DMS 273 (cell line): ENCODE measurements around the gene ARHGAP10.

ENCODE experiments used
- DNase-seq: peaks from one replicate; lab custom pipeline; 2025; ENCODE audit not compliant: unreplicated experiment; lab: John Stamatoyannopoulos, UW

The ARHGAP10 gene

GRCh38 chr4:147943159-147943638, 211.3 kb downstream of the ARHGAP10 start:
- no peak for DNase-seq

GRCh38 chr4:147944249-147944648, 212.4 kb downstream of the ARHGAP10 start:
- no peak for DNase-seq

GRCh38 chr4:147944670-147945260, 212.9 kb downstream of the ARHGAP10 start:
- no peak for DNase-seq

GRCh38 chr4:147948336-147948735, 216.4 kb downstream of the ARHGAP10 start:
- no peak for DNase-seq

GRCh38 chr4:147950261-147950660, 218.4 kb downstream of the ARHGAP10 start:
- no peak for DNase-seq

- DNase-seq, result no peak
Measured at GRCh38 chr4:147950841-147951240, 219.0 kb downstream of the ARHGAP10 start.

- no peak for DNase-seq
Measured at GRCh38 chr4:147954850-147955249, 223.0 kb downstream of the ARHGAP10 start.

- DNase-seq, result no peak
Measured at GRCh38 chr4:147955827-147956558, 224.1 kb downstream of the ARHGAP10 start.

GRCh38 chr4:147957446-147957845, 225.6 kb downstream of the ARHGAP10 start:
- DNase-seq, result no peak

GRCh38 chr4:147958057-147958456, 226.2 kb downstream of the ARHGAP10 start:
- DNase-seq, result no peak

GRCh38 chr4:147958489-147959065, 226.7 kb downstream of the ARHGAP10 start:
- no peak for DNase-seq

GRCh38 chr4:147960971-147961370, 229.1 kb downstream of the ARHGAP10 start:
- no peak for DNase-seq

- DNase-seq, result no peak
Measured at GRCh38 chr4:147963839-147964238, 232.0 kb downstream of the ARHGAP10 start.

GRCh38 chr4:147964266-147964880, 232.5 kb downstream of the ARHGAP10 start:
- DNase-seq, result no peak

- no peak for DNase-seq
Measured at GRCh38 chr4:147965056-147965455, 233.2 kb downstream of the ARHGAP10 start.

- no peak for DNase-seq
Measured at GRCh38 chr4:147965873-147966272, 234.0 kb downstream of the ARHGAP10 start.

GRCh38 chr4:147968641-147969040, 236.8 kb downstream of the ARHGAP10 start:
- no peak for DNase-seq

- DNase-seq, result no peak
Measured at GRCh38 chr4:147969573-147970385, 237.9 kb downstream of the ARHGAP10 start.

GRCh38 chr4:147971116-147971515, 239.2 kb downstream of the ARHGAP10 start:
- no peak for DNase-seq

- no peak for DNase-seq
Measured at GRCh38 chr4:147975325-147975724, 243.4 kb downstream of the ARHGAP10 start.
